Neural cell (in vitro differentiated cells): ENCODE measurements around the gene GLUL. TPM values are rescaled to one million over a fixed set of nuclear protein-coding genes. Genes with fewer than 3 reads are reported as not detected.
A peak's percentile ranks its signal among the peaks of the same experiment; 100 is the strongest.
"Not testable (repeated sequence)": the region's sequence is repeated elsewhere in the genome, so short reads cannot be mapped to it uniquely, and the experiment has no call there.

Source experiments
- H2AFZ ChIP-seq: fragments of 200-600, 300-800 bp; sonication (generic), shearing (Covaris generic); 2 replicates; pipeline ENCODE4 v1.6.0; 2014; ENCODE audit warnings: low read depth, mild to moderate bottlenecking, antibody characterized with exemption, low read length, moderate library complexity
- H3F3A ChIP-seq: fragments of 200-600 bp; shearing (Covaris generic); 2 replicates; pipeline ENCODE4 v1.6.1; 2016; ENCODE audit warnings: mild to moderate bottlenecking, moderate library complexity, mixed read lengths, antibody characterized with exemption, low read length; ENCODE audit not compliant: insufficient read depth, poor library complexity, severe bottlenecking
- H3K27ac ChIP-seq: fragments of 200-600, 300-800 bp; sonication (generic), shearing (Covaris generic); 2 replicates; pipeline ENCODE4 v1.5.1; 2014; ENCODE audit warnings: mild to moderate bottlenecking, low read length, moderate library complexity
- H3K27me3 ChIP-seq: fragments of 300-800, 200-600 bp; sonication (generic), shearing (Covaris generic); 2 replicates; pipeline ENCODE4 v1.6.0; 2014; ENCODE audit warnings: mild to moderate bottlenecking, low read depth, low read length, moderate library complexity; ENCODE audit not compliant: insufficient read depth
- H3K36me3 ChIP-seq: fragments of 300-800, 200-600 bp; sonication (generic), shearing (Covaris generic); 2 replicates; pipeline ENCODE4 v1.5.1; 2014; ENCODE audit warnings: mild to moderate bottlenecking, antibody characterized with exemption, low read length, moderate library complexity; ENCODE audit not compliant: insufficient read depth
- H3K4me2 ChIP-seq: fragments of 300-800, 200-600 bp; sonication (generic), shearing (Covaris generic); 2 replicates; pipeline ENCODE4 v1.6.0; 2014; ENCODE audit warnings: mild to moderate bottlenecking, low read length
- H3K4me3 ChIP-seq: fragments of 300-800, 200-600 bp; sonication (generic), shearing (Covaris generic); 2 replicates; pipeline ENCODE4 v1.5.1; 2014; ENCODE audit warnings: mild to moderate bottlenecking, low read length, moderate library complexity
- H3K79me2 ChIP-seq: fragments of 200-600 bp; shearing (Covaris generic); replicated peaks from 2 replicates; pipeline ENCODE4 v1.6.0; 2014; ENCODE audit warnings: mild to moderate bottlenecking, low read length, moderate library complexity; ENCODE audit not compliant: insufficient read depth
- H3K9ac ChIP-seq: fragments of 300-800, 200-600 bp; sonication (generic), shearing (Covaris generic); 2 replicates; pipeline ENCODE4 v1.6.1; 2016; ENCODE audit warnings: mild to moderate bottlenecking, low read length, mixed read lengths
- H3K9me2 ChIP-seq: fragments of 200-600 bp; shearing (Covaris generic); 2 replicates; pipeline ENCODE4 v1.6.1; 2016; ENCODE audit warnings: mild to moderate bottlenecking, low read length, mixed read lengths; ENCODE audit not compliant: insufficient read depth
- H3K9me3 ChIP-seq: fragments of 200-600, 300-800 bp; sonication (generic), shearing (Covaris generic); 2 replicates; pipeline ENCODE4 v1.6.1; 2016; ENCODE audit warnings: mild to moderate bottlenecking, mixed run types, low read length, moderate library complexity, mixed read lengths
- H4K20me1 ChIP-seq: fragments of 200-600 bp; shearing (Covaris generic); 2 replicates; pipeline ENCODE4 v1.6.1; 2016; ENCODE audit warnings: mild to moderate bottlenecking, mixed run types; ENCODE audit not compliant: insufficient read depth
- EP300 ChIP-seq: fragments of 450-650 bp; conservative IDR thresholded peaks from 2 replicates; pipeline ENCODE4 v1.6.1; 2014; ENCODE audit warnings: antibody characterized with exemption, mild to moderate bottlenecking, moderate library complexity; ENCODE audit not compliant: poor library complexity, severe bottlenecking
- EZH2 ChIP-seq: fragments of 200-600, 300-800 bp; shearing (Covaris generic), sonication (generic); IDR thresholded peaks from 2 replicates; pipeline ENCODE4 v1.6.1; 2014; ENCODE audit warnings: antibody characterized with exemption, low read length, borderline replicate concordance, mild to moderate bottlenecking; ENCODE audit not compliant: insufficient read depth, poor library complexity, severe bottlenecking
- MXI1 ChIP-seq: fragments of 450-650 bp; conservative IDR thresholded peaks from 2 replicates; pipeline ENCODE4 v1.6.1; 2014; ENCODE audit warnings: antibody characterized with exemption, mild to moderate bottlenecking; ENCODE audit not compliant: poor library complexity, severe bottlenecking
- POLR2AphosphoS5 ChIP-seq: IDR thresholded peaks from 2 replicates; pipeline ENCODE4 v1.6.1; 2012
- RAD21 ChIP-seq: fragments of 450-650 bp; conservative IDR thresholded peaks from 2 replicates; pipeline ENCODE4 v1.6.1; 2014; ENCODE audit warnings: antibody characterized with exemption, mild to moderate bottlenecking, moderate library complexity
- SMC3 ChIP-seq: fragments of 450-650 bp; conservative IDR thresholded peaks from 2 replicates; pipeline ENCODE4 v1.6.1; 2014; ENCODE audit warnings: antibody characterized with exemption, mild to moderate bottlenecking, moderate library complexity; ENCODE audit not compliant: poor library complexity
- TAF1 ChIP-seq: IDR thresholded peaks from 2 replicates; pipeline ENCODE4 v1.6.1; 2012; ENCODE audit warnings: low read depth
- polyA plus RNA-seq: library from polyadenylated mRNA; depleted of rRNA; stranded (reverse); fragments of >200 nt; gene quantifications from 2 replicates; pipeline ENCODE4 v1.2.3, GENCODE V29; 2014
- TF ChIP-seq, protein P1 (sequence below): IDR thresholded peaks from 2 replicates; pipeline ENCODE4 v1.6.1; 2012; ENCODE audit warnings: borderline replicate concordance
- TF ChIP-seq, protein P2 (sequence below): fragments of 450-650 bp; IDR thresholded peaks from 2 replicates; pipeline ENCODE4 v1.5.1; 2014; ENCODE audit warnings: antibody characterized with exemption, mild to moderate bottlenecking, moderate library complexity; ENCODE audit not compliant: poor library complexity, severe bottlenecking

Gene GLUL
- polyA plus RNA-seq, 1 donor from 2014 or later: 219 TPM

DNA sequence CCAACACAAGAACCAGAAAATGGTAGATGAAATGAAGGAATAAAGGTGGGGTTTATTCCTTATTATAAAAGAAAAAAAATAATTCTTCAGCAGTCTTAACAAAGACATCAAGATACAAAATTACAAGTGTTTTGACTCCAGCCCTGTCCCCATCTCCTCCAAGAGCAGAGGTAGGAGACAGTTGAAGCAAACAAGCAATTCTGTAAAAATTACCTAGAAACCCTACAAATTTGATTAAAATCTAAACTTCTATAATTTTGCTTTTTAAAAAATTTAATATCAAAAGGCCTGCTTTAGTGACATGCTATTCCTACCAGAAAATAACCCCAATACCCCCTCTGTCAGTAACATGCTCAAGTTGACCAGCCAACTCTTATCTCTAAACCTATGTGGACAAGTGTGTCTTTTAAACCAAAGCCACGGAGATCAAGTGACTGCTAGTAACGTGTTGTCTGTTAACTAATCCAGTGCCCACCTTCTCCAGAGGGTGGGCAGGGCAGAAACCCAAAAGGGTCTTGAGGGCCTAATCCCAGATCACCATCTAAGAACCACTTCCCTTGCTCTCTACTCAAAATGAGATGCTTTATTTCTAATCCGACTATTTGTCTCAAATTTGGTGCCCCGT is 8.4 kb downstream of the GLUL start:
- Histone ChIP-seq H2AFZ (no peak overlapping the region), H3K27me3 (no peaks in the 10 kb centered on the region), H4K20me1 (peaks cover 4% of the 10 kb centered on the region), H3F3A (no peaks in the 10 kb centered on the region), H3K36me3 (peaks cover 13% of the 10 kb centered on the region), H3K4me2 (no peak overlapping the region), H3K9me3 (no peaks in the 10 kb centered on the region), H3K9ac (no peak overlapping the region), H3K27ac (no peak overlapping the region), H3K4me3 (no peak overlapping the region), H3K79me2 (peaks cover 9% of the 10 kb centered on the region), H3K9me2 (no peaks in the 10 kb centered on the region)
- TF ChIP-seq RAD21: no peak
- no peak for TF ChIP-seq EP300
- no peak for TF ChIP-seq SMC3
- TF ChIP-seq POLR2AphosphoS5: no peak

- H3K4me3 ChIP-seq: no peak overlapping the region
- no peaks in the 10 kb centered on the region for H3K79me2 ChIP-seq
- no peaks in the 10 kb centered on the region for H3K9me2 ChIP-seq
- H2AFZ ChIP-seq: no peak overlapping the region
- TF ChIP-seq EZH2 (no peak), SMC3 (no peak), POLR2AphosphoS5 (peak; percentile 20)
- no peaks in the 10 kb centered on the region for H3K27me3 ChIP-seq
- H3K9me3 ChIP-seq: no peaks in the 10 kb centered on the region
- no peak overlapping the region for H3K4me2 ChIP-seq
- H4K20me1 ChIP-seq: no peaks in the 10 kb centered on the region
- H3K27ac ChIP-seq: no peak overlapping the region
- H3K9ac ChIP-seq: no peak overlapping the region
- H3K36me3 ChIP-seq: peaks cover 8% of the 10 kb centered on the region
- H3F3A ChIP-seq: no peaks in the 10 kb centered on the region
These were observed 9.4 kb downstream of the GLUL start for GRCh38 chr1:182381962-182382819.

DNA sequence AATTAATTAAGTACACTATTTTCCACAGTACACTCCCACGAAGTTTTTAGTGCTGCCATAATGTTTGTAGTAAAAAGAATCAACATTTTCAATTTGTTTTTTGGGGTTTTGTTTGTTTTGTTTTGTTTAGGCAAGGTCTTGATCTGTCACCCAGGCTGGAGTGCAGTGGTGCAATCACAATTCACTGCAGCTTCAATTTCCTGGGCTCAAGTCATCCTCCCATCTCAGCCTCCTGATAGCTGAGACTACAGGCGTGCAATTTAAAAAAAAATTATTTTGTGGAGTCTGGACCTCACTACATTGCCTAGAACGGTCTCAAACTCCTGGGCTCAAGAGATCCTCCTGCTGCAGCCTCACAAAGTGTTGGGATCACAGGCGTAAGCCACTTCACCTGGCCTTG is 11.4 kb downstream of the GLUL start:
- Histone ChIP-seq H3K4me3 (no peak overlapping the region), H2AFZ (no peak overlapping the region), H3K9ac (no peak overlapping the region), H3K27ac (no peak overlapping the region), H3K9me3 (no peaks in the 10 kb centered on the region), H3K9me2 (no peaks in the 10 kb centered on the region), H3K27me3 (no peaks in the 10 kb centered on the region), H3K79me2 (no peaks in the 10 kb centered on the region), H3K4me2 (no peak overlapping the region), H3K36me3 (peaks cover 8% of the 10 kb centered on the region), H4K20me1 (no peaks in the 10 kb centered on the region), H3F3A (no peaks in the 10 kb centered on the region)
- TF ChIP-seq MXI1 (no peak), SMC3 (no peak), RAD21 (no peak), EP300 (no peak), EZH2 (no peak), TAF1 (no peak), POLR2AphosphoS5 (no peak)
- TF ChIP-seq, protein P1, sequence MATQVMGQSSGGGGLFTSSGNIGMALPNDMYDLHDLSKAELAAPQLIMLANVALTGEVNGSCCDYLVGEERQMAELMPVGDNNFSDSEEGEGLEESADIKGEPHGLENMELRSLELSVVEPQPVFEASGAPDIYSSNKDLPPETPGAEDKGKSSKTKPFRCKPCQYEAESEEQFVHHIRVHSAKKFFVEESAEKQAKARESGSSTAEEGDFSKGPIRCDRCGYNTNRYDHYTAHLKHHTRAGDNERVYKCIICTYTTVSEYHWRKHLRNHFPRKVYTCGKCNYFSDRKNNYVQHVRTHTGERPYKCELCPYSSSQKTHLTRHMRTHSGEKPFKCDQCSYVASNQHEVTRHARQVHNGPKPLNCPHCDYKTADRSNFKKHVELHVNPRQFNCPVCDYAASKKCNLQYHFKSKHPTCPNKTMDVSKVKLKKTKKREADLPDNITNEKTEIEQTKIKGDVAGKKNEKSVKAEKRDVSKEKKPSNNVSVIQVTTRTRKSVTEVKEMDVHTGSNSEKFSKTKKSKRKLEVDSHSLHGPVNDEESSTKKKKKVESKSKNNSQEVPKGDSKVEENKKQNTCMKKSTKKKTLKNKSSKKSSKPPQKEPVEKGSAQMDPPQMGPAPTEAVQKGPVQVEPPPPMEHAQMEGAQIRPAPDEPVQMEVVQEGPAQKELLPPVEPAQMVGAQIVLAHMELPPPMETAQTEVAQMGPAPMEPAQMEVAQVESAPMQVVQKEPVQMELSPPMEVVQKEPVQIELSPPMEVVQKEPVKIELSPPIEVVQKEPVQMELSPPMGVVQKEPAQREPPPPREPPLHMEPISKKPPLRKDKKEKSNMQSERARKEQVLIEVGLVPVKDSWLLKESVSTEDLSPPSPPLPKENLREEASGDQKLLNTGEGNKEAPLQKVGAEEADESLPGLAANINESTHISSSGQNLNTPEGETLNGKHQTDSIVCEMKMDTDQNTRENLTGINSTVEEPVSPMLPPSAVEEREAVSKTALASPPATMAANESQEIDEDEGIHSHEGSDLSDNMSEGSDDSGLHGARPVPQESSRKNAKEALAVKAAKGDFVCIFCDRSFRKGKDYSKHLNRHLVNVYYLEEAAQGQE: no peak
- TF ChIP-seq, protein P2, sequence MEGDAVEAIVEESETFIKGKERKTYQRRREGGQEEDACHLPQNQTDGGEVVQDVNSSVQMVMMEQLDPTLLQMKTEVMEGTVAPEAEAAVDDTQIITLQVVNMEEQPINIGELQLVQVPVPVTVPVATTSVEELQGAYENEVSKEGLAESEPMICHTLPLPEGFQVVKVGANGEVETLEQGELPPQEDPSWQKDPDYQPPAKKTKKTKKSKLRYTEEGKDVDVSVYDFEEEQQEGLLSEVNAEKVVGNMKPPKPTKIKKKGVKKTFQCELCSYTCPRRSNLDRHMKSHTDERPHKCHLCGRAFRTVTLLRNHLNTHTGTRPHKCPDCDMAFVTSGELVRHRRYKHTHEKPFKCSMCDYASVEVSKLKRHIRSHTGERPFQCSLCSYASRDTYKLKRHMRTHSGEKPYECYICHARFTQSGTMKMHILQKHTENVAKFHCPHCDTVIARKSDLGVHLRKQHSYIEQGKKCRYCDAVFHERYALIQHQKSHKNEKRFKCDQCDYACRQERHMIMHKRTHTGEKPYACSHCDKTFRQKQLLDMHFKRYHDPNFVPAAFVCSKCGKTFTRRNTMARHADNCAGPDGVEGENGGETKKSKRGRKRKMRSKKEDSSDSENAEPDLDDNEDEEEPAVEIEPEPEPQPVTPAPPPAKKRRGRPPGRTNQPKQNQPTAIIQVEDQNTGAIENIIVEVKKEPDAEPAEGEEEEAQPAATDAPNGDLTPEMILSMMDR: no peak

- not testable (repeated sequence) for H3F3A ChIP-seq, H3K9me2 ChIP-seq, H3K27ac ChIP-seq, H3K27me3 ChIP-seq, H3K4me3 ChIP-seq, H3K4me2 ChIP-seq, H2AFZ ChIP-seq, H4K20me1 ChIP-seq, H3K9ac ChIP-seq, H3K36me3 ChIP-seq, H3K79me2 ChIP-seq, H3K9me3 ChIP-seq
These were observed 11.8 kb downstream of the GLUL start for GRCh38 chr1:182379781-182380180.
